ENCODE data around the gene MIEF1.
"Not testable (repeated sequence)": the region's sequence is repeated elsewhere in the genome, so short reads cannot be mapped to it uniquely, and the experiment has no call there.

The MIEF1 gene

DNA sequence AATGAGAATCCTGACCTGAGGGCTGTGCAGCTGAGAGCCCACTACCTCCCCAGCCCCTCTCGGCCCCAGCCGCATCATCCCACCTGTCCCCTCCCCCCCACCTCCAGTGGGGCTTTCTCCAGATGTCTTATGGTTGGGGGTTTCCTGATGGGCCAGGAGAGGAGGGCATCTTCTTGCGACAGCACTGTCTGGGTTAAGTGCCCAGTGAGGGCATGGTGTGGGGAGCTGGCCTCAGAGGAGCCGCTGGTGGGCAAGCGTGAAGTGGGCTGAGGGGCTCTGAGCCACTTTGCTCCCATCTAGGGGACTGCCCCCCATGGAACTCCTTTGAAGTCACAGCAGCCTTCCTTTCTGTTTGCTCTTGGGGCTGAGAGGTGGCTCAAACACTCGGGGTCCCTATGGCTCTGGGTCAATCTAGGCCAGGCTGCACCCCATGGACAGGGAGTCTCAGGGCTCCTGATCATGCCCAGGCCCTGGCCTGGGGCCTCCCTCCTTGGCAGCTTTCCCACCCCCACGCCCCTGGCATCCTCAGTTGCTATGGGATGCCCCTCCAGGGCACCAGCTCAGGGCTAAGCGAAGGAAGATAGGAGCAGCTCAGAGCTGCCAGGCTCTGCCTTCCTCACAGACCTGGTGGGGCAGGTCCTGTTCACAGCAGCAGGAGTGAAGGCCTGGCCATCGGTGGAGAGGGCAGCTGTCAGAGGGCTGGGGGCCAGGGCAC, 11.0 kb upstream of the MIEF1 start:
- DNase-seq, result no peak

DNA sequence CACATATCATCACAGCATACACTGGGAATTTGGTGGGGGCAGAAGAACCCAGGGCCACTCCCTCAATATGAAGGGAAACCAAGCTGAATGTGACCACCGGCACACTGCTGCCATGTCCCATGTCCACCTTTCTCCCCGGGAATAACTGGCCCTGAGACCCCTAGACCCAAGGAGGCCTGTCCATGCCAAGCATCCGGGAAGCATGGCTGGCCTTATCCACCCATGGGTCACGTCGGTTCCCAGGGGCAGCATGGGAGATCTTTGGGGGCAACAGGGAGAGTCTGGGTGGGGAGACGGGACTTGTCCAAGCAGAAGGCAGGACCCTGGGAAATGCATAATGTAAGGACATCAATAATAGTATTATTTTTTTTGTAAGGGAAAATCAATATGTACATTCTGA, 10.4 kb upstream of the MIEF1 start:
- no peak for DNase-seq

DNA sequence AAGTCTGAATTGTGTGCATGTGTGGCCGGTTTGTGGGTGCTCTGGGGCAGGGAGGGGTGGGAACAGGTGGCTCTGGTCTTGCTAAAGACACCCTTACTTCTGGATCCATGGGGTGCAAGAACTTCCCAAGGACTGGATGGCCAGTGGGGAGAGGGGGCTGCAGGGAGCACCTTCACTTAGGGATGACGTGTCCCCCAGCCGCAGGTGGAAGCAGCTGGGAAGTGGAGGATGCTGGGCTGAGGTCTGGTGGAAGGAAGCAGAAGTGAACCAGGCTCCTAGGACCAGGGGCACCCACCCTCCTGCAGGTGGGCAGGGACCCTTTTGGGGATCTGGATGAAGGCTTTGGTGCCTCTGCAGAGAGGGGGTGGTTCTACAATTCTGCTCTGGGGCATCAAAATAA, 9.9 kb upstream of the MIEF1 start:
- DNase-seq, result no peak

DNA sequence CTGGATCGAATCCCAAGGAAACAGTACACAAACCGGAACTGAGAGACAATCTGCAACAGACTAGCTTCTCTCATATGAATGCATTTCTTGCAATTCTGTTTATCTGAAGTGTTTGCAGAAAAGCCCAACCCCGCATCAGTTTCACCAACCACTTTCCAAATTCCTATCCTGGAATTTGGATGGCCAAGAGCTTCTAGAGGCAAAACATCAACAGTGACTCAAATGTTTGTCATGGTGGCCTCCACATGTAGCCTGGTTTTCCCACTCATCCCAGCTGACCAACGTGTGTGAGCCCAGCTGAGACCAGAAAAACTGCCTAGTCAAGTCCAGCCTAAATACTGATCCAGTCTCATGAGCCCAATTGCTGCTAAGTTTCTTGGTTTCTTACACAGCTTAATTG, 8.3 kb upstream of the MIEF1 start:
- DNase-seq, result no peak

DNA sequence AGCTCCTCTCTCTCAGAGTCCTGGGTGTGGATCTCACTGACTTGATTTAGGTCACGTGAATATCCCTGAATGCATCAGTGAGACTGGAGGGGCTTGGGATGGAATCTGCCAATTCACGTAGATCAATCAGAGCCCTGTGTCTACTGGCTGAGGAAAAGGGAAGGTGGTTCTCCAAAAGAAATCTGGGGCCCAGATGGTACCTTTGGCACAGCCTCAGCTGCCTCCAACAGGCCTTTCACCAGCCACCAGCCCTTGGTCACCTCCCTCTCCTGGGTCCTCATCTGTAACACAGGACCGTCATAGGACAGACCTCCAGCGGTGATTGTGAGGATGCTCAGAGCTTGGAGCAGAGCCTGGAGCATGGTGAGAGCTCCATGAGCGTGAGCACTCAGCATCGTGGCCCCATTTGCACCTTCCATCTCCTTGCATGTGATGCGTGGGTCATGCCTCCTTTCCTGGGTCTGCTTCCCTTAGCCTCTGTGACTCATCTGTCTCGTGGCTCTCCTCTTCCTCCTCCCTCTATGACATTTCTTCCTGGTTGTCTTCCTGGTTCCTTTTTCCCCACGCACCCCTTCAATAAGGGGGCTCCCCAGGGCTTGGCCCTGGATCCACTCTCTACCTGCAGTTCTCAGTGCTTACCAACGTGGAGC, 7.5 kb upstream of the MIEF1 start:
- DNase-seq, result no peak

DNA sequence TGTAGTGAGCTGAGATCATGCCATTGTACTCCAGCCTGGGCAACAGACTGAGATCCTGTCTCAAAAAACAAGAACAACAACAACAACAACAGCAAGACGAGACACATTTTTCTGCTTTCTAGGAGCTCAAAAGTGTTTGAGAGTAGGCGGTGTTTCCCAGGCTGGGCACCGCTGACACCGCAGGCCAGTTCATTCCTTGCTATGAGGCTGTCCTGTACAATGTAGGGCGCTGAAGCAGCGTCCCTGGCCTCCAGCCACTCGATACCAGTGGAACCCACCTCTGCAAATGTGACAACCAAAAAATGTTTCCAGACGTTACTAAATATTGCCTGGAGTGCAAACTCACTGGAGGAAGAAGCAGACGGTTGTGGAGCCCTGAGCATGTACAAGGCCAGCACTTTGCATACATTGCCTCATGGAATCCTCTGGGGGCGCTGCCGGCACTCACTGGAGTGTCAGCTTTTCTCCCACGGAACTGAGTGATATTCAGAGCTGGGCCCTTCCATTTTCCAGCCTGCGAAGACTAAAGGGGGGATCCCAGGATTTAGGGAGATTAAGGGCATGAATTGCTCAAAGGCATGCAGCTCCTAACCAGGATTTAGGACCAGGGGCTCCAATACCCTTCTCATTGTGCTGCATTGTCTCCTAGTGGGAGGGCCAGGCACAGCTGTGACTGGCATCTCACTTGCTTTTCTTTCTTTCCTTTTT, 5.8 kb upstream of the MIEF1 start:
- no peak for DNase-seq

DNA sequence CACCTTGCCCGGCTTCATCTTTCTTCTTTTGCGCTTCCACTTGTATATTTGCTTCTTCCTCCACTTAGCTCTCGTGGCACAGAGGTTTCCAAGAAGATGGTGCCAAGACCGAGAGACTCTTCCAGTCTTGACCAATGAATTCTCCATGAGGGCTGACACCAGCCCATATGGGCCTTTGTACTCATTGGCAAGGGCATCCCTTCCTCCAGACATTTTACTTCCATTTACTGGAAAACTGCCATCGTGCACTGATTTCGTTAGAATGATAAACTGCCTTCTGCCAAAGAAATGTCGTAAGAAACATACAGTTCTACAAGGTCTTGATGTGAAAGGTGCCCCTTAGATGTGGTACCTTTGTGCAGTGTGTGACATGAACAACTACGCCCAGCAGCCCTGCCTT, 4.7 kb upstream of the MIEF1 start:
- no peak for DNase-seq

DNA sequence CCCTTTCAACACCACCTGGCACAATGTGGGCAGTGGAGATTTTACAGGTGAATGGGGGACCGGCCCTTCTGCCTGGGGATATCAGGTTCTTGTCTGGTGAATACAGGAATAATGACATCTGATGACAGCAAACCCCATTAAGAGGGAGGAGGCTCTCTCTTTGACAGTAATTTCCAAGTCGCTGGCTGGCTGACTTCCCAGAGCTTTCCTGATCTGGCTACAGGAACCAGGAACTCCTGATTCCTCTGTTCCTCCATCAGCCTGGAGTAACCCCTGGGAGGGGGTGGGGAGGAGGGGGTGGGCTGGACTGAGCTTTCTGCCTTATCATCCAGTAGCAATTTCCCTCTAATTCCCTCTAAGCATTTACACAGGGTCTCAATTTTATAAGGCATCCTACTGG, 3.7 kb upstream of the MIEF1 start:
- DNase-seq, result no peak

DNA sequence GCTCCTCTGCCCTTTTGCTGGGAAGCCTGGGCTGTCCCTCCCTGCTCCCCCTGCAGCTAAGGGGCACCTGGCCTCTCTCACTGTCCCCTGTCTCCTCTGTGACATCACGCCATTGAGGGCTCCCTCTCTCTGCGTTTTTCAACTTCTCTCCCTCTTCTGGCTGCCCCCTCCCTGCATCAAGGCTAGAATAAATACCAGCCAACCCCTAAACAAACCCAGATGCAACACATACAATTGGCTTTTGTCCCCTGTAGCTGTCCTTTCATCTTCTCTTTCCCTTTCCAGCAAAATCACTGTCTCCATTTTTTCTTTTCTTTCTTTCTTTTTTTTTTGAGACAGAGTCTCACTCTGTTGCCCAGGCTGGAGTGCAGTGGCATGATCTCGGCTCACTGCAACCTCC, 3.3 kb upstream of the MIEF1 start:
- DNase-seq, result no peak

DNA sequence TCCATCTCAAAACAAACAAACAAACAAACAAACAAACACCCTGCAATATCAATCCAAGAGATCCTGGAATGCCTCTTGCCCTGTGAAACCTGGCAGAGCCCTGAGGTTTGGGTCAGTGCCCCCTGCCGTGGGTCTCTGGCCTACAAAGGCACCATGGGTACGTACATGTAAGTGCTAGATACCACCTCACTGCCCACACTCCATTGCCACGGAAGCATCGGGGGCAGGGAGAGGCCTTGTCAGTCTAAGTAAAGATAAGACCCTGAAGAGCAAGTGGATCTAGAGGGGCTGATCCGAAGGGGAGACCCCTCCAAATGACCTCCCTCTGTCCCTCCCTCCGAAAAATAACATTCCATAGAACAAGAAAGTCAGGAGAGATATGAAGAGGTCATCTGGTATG, 2.0 kb upstream of the MIEF1 start:
- no peak for DNase-seq

DNA sequence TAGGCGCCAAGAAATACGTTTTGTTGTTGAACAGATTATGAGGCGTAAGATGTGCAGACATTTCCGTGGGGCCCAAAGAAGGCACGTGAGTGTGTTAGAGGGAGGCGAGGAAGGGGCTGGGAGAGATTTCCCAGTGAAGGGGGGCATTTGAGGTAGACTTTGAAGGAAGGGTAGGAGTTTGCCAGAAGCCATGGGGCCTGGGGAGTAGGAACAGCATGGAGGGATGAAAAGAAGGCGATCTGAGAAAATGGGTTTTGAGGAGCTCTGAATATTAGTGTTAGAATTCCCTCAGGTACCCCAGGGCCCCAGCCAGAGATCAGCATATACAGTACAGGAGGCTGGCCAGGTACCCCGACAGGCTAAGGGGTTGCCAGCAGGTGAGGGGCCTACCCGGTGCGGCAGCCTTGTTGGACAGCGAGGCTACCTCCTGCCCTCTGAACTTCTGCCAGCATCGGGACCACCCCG, 414 bp upstream of the MIEF1 start:
- no peak for DNase-seq

DNA sequence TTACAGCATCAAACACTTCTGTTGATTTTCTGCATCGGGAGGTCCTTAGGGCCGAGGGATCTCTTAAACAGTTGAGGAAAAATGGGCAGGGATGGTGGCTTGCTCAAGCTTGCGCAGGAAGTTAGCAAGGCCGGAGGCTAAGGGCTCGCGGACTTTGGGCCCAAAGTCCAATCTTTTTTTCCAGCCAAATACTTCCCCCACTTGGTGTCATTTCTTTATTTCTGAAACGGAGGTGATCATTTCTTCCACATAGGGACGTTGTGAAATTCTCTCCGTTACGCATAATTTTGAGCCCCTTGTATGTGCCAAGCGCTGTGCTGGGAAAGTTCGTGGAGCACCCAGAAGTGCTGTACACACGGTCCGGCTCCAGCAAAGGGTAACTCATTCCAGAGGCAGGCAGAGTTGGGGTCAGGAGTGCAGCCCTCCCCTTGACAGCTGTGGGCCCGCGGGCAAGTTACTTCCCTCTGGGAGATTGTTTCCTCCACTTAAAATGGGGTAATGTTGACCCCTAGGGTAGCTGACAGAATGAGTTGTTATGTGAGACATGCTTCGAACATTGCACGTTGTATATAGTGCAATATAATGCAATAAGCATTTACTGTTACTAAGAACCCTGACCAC, 809 bp downstream of the MIEF1 start:
- DNase-seq, result no peak

DNA sequence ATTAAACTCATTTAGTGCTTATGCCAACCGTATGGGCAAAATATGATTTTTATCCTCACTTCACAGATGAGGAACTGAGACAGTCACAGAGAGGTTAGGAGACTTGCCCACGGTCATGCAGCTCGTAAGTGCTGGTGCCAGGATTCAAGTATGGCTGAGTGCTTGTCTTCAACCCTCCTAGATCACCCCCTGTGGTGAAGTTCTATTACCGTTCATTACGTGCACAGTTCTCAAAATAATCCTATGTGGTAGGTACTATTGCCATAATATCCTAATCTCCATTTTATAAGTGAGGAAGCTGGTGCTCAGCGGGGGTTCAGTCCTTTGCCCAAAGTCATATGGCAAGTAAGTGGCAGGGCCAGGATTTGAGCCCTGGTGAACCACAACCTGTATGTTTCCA, 1.5 kb downstream of the MIEF1 start:
- DNase-seq, result no peak

DNA sequence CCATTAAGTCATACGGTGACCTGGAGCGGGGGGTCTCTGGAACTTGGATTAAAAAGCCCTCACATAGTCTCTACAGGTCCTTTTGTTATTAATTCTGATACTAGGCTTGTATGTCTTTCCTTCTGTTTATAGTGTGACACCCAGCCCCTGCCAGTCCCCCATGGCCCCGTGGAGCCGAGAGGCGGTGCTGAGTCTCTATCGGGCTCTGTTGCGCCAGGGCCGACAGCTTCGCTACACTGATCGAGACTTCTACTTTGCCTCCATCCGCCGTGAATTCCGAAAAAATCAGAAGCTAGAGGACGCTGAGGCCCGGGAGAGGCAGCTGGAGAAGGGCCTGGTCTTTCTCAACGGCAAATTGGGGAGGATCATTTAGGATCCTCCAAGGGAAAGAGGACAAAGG, 2.0 kb downstream of the MIEF1 start:
- DNase-seq, result no peak

DNA sequence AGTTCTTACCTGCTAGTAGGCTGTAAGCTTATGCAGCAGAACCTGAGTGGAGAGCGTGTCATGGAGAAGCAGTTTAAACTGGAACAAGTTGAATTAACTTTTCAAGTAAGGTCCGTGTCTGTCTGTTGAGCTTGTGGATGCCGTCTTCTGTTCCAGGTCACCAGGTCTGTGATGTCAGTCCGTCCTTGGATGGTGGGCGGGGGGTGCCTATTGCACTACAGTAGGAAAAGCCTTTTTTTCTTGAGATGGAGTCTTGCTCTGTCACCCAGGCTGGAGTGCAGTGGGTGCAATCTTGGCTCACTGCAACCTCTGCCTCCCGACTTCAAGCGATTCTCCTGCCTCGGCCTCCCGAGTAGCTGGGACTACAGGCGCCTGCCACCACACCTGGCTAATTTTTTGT, 4.9 kb downstream of the MIEF1 start:
- DNase-seq, result not testable (repeated sequence)

DNA sequence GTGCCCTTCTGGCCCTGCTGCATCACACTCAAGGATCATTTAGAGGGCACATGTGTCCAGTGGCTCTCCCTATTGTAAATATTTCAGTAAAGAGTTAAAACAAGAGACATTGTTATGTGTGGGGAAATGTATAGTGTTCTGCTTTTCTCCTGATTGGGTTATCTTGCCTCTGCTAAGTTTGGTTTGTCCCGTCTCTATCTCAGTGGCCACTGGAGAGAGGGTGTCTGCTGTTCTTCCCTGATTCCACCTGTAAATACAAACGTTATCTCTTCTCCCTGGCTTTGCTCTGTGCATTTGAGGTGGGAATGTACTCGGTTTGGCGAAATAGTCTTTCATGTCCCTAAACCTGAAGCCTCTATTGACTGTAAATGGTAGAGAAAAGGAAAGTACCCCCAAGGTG, 6.3 kb downstream of the MIEF1 start:
- no peak for DNase-seq

DNA sequence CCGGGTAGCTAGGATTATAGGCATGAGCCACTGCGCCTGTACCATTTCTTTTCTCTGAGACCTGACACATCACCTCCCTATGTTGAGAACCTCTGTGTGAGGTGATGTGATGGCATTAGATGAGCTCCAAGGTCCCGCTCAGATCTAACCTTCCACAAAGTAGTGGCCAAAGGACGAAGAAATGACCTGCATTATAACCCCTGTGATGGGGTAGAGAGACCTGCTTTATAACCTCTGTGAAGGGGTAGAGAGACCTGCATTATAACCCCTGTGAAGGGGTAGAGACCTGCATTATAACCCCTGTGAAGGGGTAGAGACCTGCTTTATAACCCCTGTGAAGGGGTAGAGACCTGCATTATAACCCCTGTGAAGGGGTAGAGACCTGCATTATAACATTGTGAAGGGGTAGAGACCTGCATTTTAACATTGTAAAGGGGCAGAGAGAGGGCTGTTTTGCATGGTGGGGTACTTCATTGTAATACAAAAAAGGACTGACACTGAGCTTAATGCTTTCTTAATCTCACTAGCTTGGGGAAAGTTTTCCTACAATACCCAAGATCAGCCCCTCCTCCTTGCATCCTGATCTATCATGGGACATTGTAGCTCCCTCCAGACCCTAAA, 8.5 kb downstream of the MIEF1 start:
- DNase-seq, result no peak

DNA sequence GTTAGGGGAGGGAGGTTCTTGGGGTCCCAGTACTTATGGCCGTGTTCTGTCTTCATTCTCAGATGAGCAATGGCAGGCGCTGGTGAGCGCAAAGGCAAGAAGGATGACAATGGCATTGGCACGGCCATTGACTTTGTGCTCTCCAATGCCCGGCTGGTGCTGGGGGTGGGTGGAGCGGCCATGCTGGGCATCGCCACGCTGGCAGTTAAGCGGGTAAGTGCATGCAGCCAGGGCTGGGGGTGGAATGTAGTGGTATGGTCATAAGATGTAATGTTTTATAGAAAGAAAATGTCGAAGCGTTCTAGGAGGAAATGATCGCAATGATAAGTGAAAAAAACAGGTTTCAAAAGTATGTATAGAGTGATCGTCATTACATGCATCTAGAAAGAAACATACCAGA, 9.1 kb downstream of the MIEF1 start:
- DNase-seq, result no peak

DNA sequence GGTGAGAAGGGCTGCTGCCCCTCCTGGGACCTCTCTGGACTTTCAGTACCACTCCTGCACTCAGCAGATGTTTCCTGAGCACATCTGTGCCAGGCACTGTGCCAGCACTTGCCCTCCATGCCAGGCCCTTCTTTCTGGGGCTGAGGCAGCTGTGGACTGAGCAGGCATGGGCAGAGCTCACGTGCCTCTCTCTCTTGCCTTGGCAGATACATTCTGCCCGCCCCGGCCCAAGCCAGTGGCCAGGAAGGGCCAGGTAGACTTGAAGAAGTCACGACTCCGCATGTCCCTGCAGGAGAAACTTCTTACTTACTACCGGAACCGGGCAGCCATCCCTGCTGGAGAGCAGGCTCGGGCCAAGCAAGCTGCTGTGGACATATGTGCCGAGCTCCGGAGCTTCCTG, 9.9 kb downstream of the MIEF1 start:
- no peak for DNase-seq

DNA sequence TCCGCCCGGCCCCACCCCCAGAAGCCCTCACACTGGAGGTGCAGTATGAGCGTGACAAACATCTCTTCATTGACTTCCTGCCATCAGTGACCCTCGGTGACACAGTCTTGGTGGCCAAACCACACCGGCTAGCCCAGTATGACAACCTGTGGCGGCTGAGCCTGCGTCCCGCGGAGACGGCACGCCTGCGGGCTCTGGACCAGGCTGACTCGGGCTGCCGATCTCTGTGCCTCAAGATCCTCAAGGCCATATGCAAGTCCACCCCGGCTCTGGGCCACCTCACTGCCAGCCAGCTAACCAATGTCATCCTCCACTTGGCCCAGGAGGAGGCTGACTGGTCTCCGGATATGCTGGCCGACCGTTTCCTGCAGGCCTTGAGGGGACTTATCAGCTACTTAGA, 11.7 kb downstream of the MIEF1 start:
- no peak for DNase-seq

DNA sequence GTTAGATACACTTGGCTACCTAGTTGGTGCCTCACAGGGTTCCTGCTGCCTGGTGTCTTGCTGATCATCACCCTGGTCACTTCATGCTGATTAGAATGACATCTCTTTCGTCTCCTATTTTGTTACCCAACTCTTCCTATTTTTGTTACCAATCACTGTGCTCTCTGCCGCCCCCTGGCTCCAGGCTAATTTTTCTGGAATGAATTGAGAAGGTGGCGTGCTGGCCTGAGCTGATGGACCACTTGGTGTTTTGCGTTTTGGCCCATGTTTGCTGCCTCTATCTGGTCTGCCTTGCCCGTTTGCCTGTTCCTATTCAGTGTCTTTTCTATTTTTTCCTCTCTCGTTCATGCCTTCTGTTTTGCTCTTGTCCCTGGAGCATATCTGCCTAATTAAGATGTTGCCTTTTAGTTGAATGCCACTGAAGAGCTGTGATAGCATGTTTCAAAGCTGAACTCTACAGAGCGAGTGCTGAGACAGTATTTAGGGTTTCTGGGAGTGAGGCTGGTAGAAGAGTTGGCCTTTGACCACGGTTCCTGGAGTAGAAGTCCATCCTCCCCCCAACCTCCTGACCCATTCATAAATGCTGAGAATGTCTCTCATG, 12.4 kb downstream of the MIEF1 start:
- DNase-seq, result no peak

DNA sequence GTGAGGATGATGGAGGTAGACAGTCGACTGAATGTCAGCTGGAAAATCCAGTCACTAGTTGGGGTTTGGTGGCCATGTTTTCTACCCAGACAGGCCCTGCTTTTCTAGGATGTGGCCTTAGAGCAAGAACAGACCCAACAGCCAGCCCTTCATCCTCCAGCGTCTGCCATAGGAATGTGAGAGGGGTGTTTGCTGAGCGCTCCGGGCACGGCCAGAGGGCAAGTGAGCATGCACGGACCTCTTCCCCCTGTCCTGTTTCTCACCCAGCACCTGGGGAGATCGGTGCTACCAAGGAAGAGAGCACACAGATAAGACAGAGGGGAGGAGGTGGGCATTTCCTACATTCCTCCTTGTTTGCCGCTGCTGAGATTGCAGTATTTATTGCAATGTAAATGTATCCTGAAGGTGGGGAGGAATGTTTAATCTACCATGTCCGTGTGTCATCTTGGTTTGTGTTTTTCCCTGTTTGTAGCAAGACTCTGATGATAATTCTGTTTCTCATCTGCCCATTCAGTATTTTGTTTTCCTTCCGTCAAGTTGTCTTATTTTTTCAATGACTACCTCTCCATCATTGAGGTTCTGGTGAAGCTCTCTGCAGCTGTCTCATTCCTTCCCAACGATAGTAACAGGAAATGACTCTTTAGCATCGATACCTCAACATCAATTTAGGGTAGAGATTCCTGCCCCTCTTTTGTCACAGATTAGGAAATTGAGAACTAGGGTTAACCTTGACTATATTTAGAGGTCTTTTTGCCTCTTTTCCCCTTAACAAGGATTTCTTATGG, 13.4 kb downstream of the MIEF1 start:
- DNase-seq, result no peak

Measured in NCI-H226 (cell line).